Adrenal gland (tissue), 12 donors: ENCODE results near the gene MAN2C1. TPM values are rescaled to one million over a fixed set of nuclear protein-coding genes. Genes with fewer than 3 reads are reported as not detected.

Experiments used
- DNase-seq, 7 donors: peaks; one replicate each; pipeline ENCODE4 v3.0.0-alpha.2; 2019 to 2020
- H3K27ac ChIP-seq, 5 donors: fragments of 200-600 bp; sonication (generic) in 4 of 5; 1 replicate in 3 of 5; 2 replicates in 2 of 5; pipeline versions ENCODE4 v1.5.1 to v1.8.0; 2016 to 2020; ENCODE audit warnings: mild to moderate bottlenecking in 1 of 5
- H3K27me3 ChIP-seq: fragments of 200-600 bp; 2 replicates; pipeline ENCODE4 v1.8.0; 2021
- H3K36me3 ChIP-seq, 2 donors: fragments of 200-600 bp; replicated peaks in 1 of 2; 1 replicate in 1 of 2; 2 replicates in 1 of 2; pipeline versions ENCODE4 v1.5.1 to v1.8.0; 2018 to 2022
- H3K4me1 ChIP-seq, 2 donors: fragments of 200-600 bp; replicated peaks in 1 of 2; 1 replicate in 1 of 2; 2 replicates in 1 of 2; pipeline versions ENCODE4 v1.5.1 to v1.8.0; 2018 to 2021
- H3K4me3 ChIP-seq, 4 donors: fragments of 200-600 bp; sonication (generic) in 3 of 4; one replicate each; pipeline ENCODE4 v1.5.1; 2016 to 2018
- H3K9me3 ChIP-seq, 3 donors: fragments of 200-600 bp; sonication (generic) in 1 of 3; replicated peaks in 1 of 3; 1 replicate in 2 of 3; 2 replicates in 1 of 3; pipeline versions ENCODE4 v1.5.1 to v1.8.0; 2016 to 2021
- CTCF ChIP-seq, 6 experiments: fragments of 450-650 bp in 4 of 6; fragments of 200-600 bp in 2 of 6; sonication (generic) in 1 of 6; IDR thresholded peaks; 1 replicate in 5 of 6; 2 replicates in 1 of 6; pipeline versions ENCODE4 v1.5.1 to v1.8.0; 2016 to 2021; ENCODE audit warnings: antibody characterized with exemption in 6 of 6, mild to moderate bottlenecking in 2 of 6, moderate library complexity in 1 of 6
- POLR2A ChIP-seq, 2 donors: fragments of 450-650 bp; IDR thresholded peaks; one replicate each; pipeline ENCODE4 v1.6.1; 2017; ENCODE audit warnings: antibody characterized with exemption in 2 of 2, mild to moderate bottlenecking in 2 of 2, moderate library complexity in 1 of 2
- WGBS, 4 donors: extraction: QIAGEN DNeasy Blood & Tissue Kit in 2 of 4; methylation state at CpG; one replicate each; pipeline versions ENCODE4 v1.1.5 to v1.1.7; 2013 to 2017; 5-methylcytosine and 5-hydroxymethylcytosine counted together
- intact Hi-C, 2 donors: fragments of 100-400 bp; cut with DNase I; formaldehyde crosslinking; loops; one replicate each; pipeline versions ENCODE4 v1.14.1 to v1.15.0; 2022 to 2023
- polyA plus RNA-seq, 3 donors: library from polyadenylated mRNA; stranded (reverse); fragments of 200-250 nt in 2 of 3; fragments of 350-450 nt in 1 of 3; fragmentation: Illumina TruSeq in 1 of 3; extraction: RNeasy Lipid Tissue Mini Kit (QIAGEN cat#74804) in 1 of 3; gene quantifications; one replicate each; pipeline ENCODE4 v1.2.3, GENCODE V29; 2013 to 2014
- total RNA-seq, 9 donors: library from RNA; depleted of rRNA in 4 of 9; stranded (reverse); fragments of >200 nt in 4 of 9; fragments of 120-200 nt in 1 of 9; fragmentation: NEBNext Ultra II Directional in 1 of 9; extraction: Animal tissue kit (Norgen Biotek cat#: 25700) in 1 of 9; gene quantifications; one replicate each; pipeline versions ENCODE4 v1.1.0 to v1.2.4, GENCODE V29; 2013 to 2023
- donor health status: healthy with polysubstance abuse.
- donor health status: Bipolar disorder and iron deficiency.
- donor health status: DM: yes; HTN: yes; CAD: no.
- donor health status: DM: no; HTN: no; CAD: no.
- donor health status: DM: no; HTN: no; CAD: no.
- donor health status: DM: yes; HTN: yes; CAD: no.

The MAN2C1 gene
- total and polyA plus RNA-seq, 12 donors, result 46.8 to 1,091 (median 251) TPM

- intact Hi-C loops, result no loop called here
- Histone ChIP-seq H3K36me3 (peaks cover 0 to 54% of the 10 kb centered on the region in 2 donors), H3K4me3 (no peak overlapping the region), H3K9me3 (no peaks in the 10 kb centered on the region), H3K4me1 (peaks cover 29 to 51% of the 10 kb centered on the region in 2 donors), H3K27me3 (no peaks in the 10 kb centered on the region), H3K27ac (no peak overlapping the region)
- TF ChIP-seq CTCF (IDR thresholded peaks at IDR 0.05), result no peak
- no peak for TF ChIP-seq POLR2A (IDR thresholded peaks at IDR 0.05)
- 90 to 96% (median 93%) methylated on average over 6 of the region's 6 CpGs for WGBS, 4 donors
- no peak for DNase-seq
These were observed 3.5 kb downstream of the MAN2C1 start for GRCh38 chr15:75364881-75365280.

DNA sequence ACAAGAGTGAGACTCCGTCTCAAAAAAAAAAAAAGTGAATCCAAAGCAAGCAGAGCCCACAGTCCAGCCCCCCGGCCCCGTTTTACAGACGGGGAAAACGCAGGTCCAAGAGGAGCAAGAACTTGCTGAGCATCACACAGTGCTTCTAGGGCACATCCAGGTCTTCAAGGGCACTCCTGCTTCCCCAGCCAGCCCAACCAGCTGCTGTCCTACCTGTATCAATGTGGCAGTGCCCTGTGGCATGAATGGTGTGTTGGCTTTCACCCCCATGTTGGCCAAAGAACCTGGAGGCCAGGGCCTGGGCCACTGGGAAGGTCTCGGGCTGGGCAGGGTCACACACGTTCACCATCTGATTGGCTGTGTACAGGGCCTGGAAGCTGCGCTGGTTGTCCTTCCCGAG lies 4.6 kb downstream of the MAN2C1 start:
- TF ChIP-seq CTCF (IDR thresholded peaks at IDR 0.05), result no peak
- TF ChIP-seq POLR2A (IDR thresholded peaks at IDR 0.05), result no peak
- Histone ChIP-seq H3K4me1 (peaks cover 22 to 43% of the 10 kb centered on the region in 2 donors), H3K36me3 (peaks cover 0 to 65% of the 10 kb centered on the region in 2 donors), H3K27me3 (no peaks in the 10 kb centered on the region), H3K27ac (no peak overlapping the region), H3K9me3 (no peaks in the 10 kb centered on the region), H3K4me3 (no peak overlapping the region)
- 83 to 94% (median 92%) methylated on average over 7 to 9 of the region's 9 CpGs for WGBS, 4 donors
- no peak for DNase-seq
- intact Hi-C loops, result no loop called here

DNA sequence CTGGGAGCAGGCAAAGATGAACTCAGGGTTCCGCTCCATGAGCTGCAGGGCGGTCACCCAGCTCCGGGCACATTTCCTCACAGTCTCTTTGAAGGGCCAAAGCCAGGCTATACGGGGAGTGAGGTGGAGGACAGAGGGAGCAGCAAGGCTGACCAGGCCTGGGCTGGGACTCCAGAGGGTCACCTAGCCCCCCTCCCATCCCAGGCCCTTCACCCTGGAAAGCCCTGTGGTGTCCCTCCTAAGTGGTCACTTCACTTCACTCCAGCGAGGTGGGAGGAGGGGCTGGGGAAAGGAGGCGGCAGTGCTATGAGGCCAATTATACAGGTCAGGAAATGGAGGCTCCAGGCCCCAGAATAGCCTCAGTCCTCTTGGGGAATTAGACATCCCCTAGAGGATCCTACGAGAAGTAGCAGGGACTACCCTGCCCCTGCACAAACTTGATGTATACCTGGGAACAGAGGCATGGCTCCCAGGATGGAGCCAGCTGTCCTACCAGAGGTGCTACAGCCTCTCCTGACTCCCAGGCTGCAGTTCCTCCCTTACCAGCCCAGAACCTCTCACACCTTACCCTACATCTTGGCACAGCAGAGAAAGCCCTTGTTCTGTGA lies 5.7 kb downstream of the MAN2C1 start:
- WGBS, 4 donors, result 62 to 76% (median 64%) methylated on average over 5 to 7 of the region's 7 CpGs
- peaks cover 0 to 74% of the 10 kb centered on the region in 2 donors for H3K36me3 ChIP-seq

More for the DNA sequence above, 5.7 kb downstream of the MAN2C1 start:
- peak in 2 of 7 donors; percentile 24 to 34 for DNase-seq
- no peaks in the 10 kb centered on the region for H3K9me3 ChIP-seq
- H3K4me1 ChIP-seq, result peaks cover 22 to 41% of the 10 kb centered on the region in 2 donors
- peak overlapping the region; percentile 69 to 85 (median 73) for H3K27ac ChIP-seq
- TF ChIP-seq CTCF (IDR thresholded peaks at IDR 0.05), result no peak
- no peak for TF ChIP-seq POLR2A (IDR thresholded peaks at IDR 0.05)
- intact Hi-C loops, result no loop called here
- no peaks in the 10 kb centered on the region for H3K27me3 ChIP-seq
- H3K4me3 ChIP-seq, result no peak overlapping the region
